Neuronal stem cell (in vitro differentiated cells): ENCODE data around the gene AHDC1.

Source experiments
- DNase-seq: peaks from one replicate; pipeline ENCODE4 v3.0.0-alpha.2; 2013; ENCODE audit warnings: low spot score
- H2AFZ ChIP-seq: one replicate; pipeline ENCODE4 v1.6.1; 2013; ENCODE audit warnings: mild to moderate bottlenecking, low read length, inconsistent platforms
- H2AK5ac ChIP-seq: 2 replicates; pipeline ENCODE4 v1.6.1; 2013; ENCODE audit warnings: low read depth, mild to moderate bottlenecking, inconsistent platforms, low read length, moderate library complexity, mixed read lengths
- H2BK120ac ChIP-seq: 2 replicates; pipeline ENCODE4 v1.6.1; 2013; ENCODE audit warnings: low read depth, mild to moderate bottlenecking, inconsistent platforms, low read length, moderate library complexity, mixed read lengths
- H2BK12ac ChIP-seq: one replicate; pipeline ENCODE4 v1.6.1; 2013; ENCODE audit warnings: low read length, inconsistent platforms
- H2BK15ac ChIP-seq: 2 replicates; pipeline ENCODE4 v1.6.1; 2013; ENCODE audit warnings: mild to moderate bottlenecking, low read length, inconsistent platforms, mixed read lengths
- H2BK5ac ChIP-seq: one replicate; pipeline ENCODE4 v1.6.1; 2013; ENCODE audit warnings: inconsistent platforms, mild to moderate bottlenecking, low read length, moderate library complexity
- H3K14ac ChIP-seq: one replicate; pipeline ENCODE4 v1.6.1; 2013; ENCODE audit warnings: low read length, inconsistent platforms
- H3K18ac ChIP-seq: 2 replicates; pipeline ENCODE4 v1.6.1; 2013; ENCODE audit warnings: low read length, inconsistent platforms
- H3K23ac ChIP-seq: 2 replicates; pipeline ENCODE4 v1.6.1; 2013; ENCODE audit warnings: low read depth, mild to moderate bottlenecking, mixed read lengths, low read length, inconsistent platforms; ENCODE audit not compliant: poor library complexity
- H3K27ac ChIP-seq: replicated peaks from 3 replicates; pipeline ENCODE4 v1.5.1; 2013; ENCODE audit warnings: low read length, inconsistent platforms
- H3K27me3 ChIP-seq, 3 experiments: 2 replicates each; pipeline ENCODE4 v1.6.1; 2013; ENCODE audit warnings: low read length in 3 of 3, mild to moderate bottlenecking in 2 of 3, inconsistent platforms in 1 of 3, low read depth in 1 of 3, mixed read lengths in 1 of 3, moderate library complexity in 1 of 3; ENCODE audit not compliant: control insufficient read depth in 3 of 3, insufficient read depth in 3 of 3
- H3K36me3 ChIP-seq, 2 donors: replicated peaks in 1 of 2; 2 replicates each; pipeline ENCODE4 v1.6.1; 2013; ENCODE audit warnings: low read length in 2 of 2; ENCODE audit not compliant: control insufficient read depth in 2 of 2, insufficient read depth in 2 of 2
- H3K4ac ChIP-seq: 2 replicates; pipeline ENCODE4 v1.6.1; 2013; ENCODE audit warnings: inconsistent platforms, mild to moderate bottlenecking, low read length, moderate library complexity
- H3K4me1 ChIP-seq, 2 donors: 1 replicate in 1 of 2; 2 replicates in 1 of 2; pipeline ENCODE4 v1.6.1; 2013; ENCODE audit warnings: low read length in 2 of 2, low read depth in 1 of 2; ENCODE audit not compliant: control insufficient read depth in 2 of 2, insufficient read depth in 1 of 2
- H3K4me2 ChIP-seq: one replicate; pipeline ENCODE4 v1.6.1; 2013; ENCODE audit warnings: mild to moderate bottlenecking, low read length, inconsistent platforms; ENCODE audit not compliant: insufficient read depth, poor library complexity, severe bottlenecking
- H3K4me3 ChIP-seq, 2 donors: 2 replicates each; pipeline ENCODE4 v1.5.1; 2013; ENCODE audit warnings: low read length in 2 of 2, mild to moderate bottlenecking in 2 of 2, inconsistent platforms in 1 of 2, moderate library complexity in 1 of 2
- H3K79me1 ChIP-seq: one replicate; pipeline ENCODE4 v1.6.1; 2013; ENCODE audit warnings: low read depth, mild to moderate bottlenecking, inconsistent platforms, low read length, moderate library complexity
- H3K9ac ChIP-seq: one replicate; pipeline ENCODE4 v1.6.1; 2013; ENCODE audit warnings: mild to moderate bottlenecking, low read depth, low read length, inconsistent platforms; ENCODE audit not compliant: poor library complexity
- H3K9me3 ChIP-seq, 2 donors: replicated peaks in 1 of 2; 2 replicates each; pipeline versions ENCODE3 to v1.6.1; 2013; ENCODE audit warnings: low read length in 2 of 2, mild to moderate bottlenecking in 2 of 2, inconsistent platforms in 1 of 2, low read depth in 1 of 2, mixed read lengths in 1 of 2, moderate library complexity in 1 of 2; ENCODE audit not compliant: control insufficient read depth in 2 of 2, insufficient read depth in 1 of 2
- H4K8ac ChIP-seq: one replicate; pipeline ENCODE4 v1.6.1; 2013; ENCODE audit warnings: low read depth, mild to moderate bottlenecking, inconsistent platforms, low read length, moderate library complexity
- H4K91ac ChIP-seq: one replicate; pipeline ENCODE4 v1.6.1; 2013; ENCODE audit warnings: low read length, low read depth, mild to moderate bottlenecking, inconsistent platforms; ENCODE audit not compliant: poor library complexity
- WGBS, 2 donors: extraction: QIAGEN DNeasy Blood & Tissue Kit; methylation state at CpG; one replicate each; pipeline ENCODE4 v1.1.7; 2013; ENCODE audit warnings: missing lambda C conversion rate in 2 of 2, mixed read lengths in 1 of 2; ENCODE audit not compliant: insufficient read length in 2 of 2, insufficient replicate concordance in 1 of 2; ENCODE audit errors: extremely low coverage in 2 of 2; 5-methylcytosine and 5-hydroxymethylcytosine counted together

The AHDC1 gene

DNA sequence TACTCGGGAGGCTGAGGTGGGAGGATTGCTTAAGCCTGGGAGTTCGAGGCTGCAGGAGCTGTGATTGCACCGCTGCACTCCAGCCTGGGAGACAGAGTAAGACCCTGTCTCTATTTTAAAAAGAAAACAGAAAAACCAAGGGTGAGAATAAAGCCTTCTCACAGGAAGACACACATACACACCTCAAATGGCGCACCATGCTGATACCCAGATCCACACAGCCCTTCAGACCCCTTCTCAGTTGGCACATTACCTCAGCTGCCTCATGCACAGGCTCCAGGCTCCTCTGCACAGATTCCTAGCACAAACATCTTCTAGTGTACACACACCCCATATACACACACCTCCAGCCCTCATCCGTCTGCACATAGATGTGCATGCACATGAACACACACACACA lies 23.1 kb upstream of the AHDC1 start:
- Histone ChIP-seq H3K4me1 (peaks cover 1 to 38% of the 10 kb centered on the region in 2 donors), H3K4ac (no peak overlapping the region), H2BK15ac (no peak overlapping the region), H2BK5ac (no peak overlapping the region), H3K27me3 (peaks cover 0 to 3% (median 0%) of the 10 kb centered on the region in 3 experiments), H3K18ac (no peak overlapping the region), H3K9me3 (no peaks in the 10 kb centered on the region), H3K79me1 (no peaks in the 10 kb centered on the region), H4K8ac (no peak overlapping the region), H3K27ac (no peak overlapping the region), H3K36me3 (no peaks in the 10 kb centered on the region), H3K14ac (no peak overlapping the region), H3K4me2 (no peak overlapping the region), H2BK120ac (no peak overlapping the region), H2AK5ac (no peak overlapping the region), H4K91ac (no peak overlapping the region), H3K9ac (no peak overlapping the region), H2BK12ac (no peak overlapping the region), H3K4me3 (no peak overlapping the region), H3K23ac (no peak overlapping the region), H2AFZ (no peak overlapping the region)
- no peak for DNase-seq
- WGBS, 2 donors: no CpG with 5 or more reads among the region's 5 CpGs

DNA sequence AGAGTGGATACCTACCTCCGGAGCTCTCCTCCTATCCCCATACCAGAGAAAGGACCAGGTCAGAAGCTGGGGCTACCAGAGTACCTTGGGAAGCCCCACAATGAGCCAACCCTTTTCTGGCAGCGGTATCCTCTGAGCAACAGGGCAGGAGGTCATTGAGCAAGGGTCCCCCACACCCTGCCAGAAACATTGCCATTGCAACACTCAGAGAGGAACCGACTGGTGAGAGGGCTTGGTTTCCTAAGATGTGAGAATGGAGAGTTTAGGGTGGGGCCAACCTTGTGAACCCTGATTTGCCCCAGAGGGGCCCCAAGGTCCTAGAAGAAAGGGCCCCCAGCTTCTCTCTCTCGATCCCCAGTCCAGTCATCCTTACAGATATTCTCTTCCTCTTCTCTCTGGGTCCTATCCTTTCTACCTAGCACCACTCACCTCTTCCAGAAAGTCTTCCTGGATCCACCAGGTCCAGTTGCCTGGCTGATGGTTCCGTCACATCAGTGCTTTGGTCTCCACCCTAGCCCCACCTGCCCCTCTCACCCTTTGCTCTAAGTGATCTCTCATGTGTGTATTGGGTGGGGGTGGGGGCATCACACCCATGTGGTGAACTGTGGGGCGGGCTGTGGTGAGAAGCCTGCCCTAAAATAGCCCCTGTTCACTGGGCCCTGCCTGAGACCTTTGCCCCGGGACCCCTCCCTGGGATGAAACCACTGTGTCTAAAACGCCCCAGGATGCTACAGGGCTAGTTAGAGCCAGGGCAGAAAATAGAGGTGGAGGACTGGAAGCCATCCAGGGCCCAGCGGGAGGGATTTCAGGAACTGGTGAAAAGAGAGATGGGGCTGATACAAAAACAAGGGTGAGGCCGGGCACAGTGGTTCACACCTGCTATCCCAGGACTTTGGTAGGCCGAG lies 22.3 kb upstream of the AHDC1 start:
- no CpG with 5 or more reads among the region's 11 CpGs for WGBS, 2 donors
- no peak overlapping the region for H3K27ac ChIP-seq
- peaks cover 0 to 35% of the 10 kb centered on the region in 2 donors for H3K4me1 ChIP-seq
- no peak for DNase-seq
- H4K8ac ChIP-seq: no peak overlapping the region
- no peak overlapping the region for H2BK5ac ChIP-seq
- no peak overlapping the region for H3K9ac ChIP-seq
- H3K4me3 ChIP-seq: no peak overlapping the region
- H3K14ac ChIP-seq: no peak overlapping the region
- no peak overlapping the region for H2BK15ac ChIP-seq
- no peaks in the 10 kb centered on the region for H3K79me1 ChIP-seq
- no peak overlapping the region for H3K4me2 ChIP-seq
- no peaks in the 10 kb centered on the region for H3K36me3 ChIP-seq
- H3K27me3 ChIP-seq: peaks cover 0 to 2% (median 0%) of the 10 kb centered on the region in 3 experiments
- no peak overlapping the region for H3K18ac ChIP-seq
- no peak overlapping the region for H3K4ac ChIP-seq
- H2BK120ac ChIP-seq: no peak overlapping the region
- no peaks in the 10 kb centered on the region for H3K9me3 ChIP-seq
- H3K23ac ChIP-seq: no peak overlapping the region
- no peak overlapping the region for H2BK12ac ChIP-seq
- H4K91ac ChIP-seq: peak overlapping the region; percentile 41
- H2AFZ ChIP-seq: no peak overlapping the region
- H2AK5ac ChIP-seq: no peak overlapping the region

DNA sequence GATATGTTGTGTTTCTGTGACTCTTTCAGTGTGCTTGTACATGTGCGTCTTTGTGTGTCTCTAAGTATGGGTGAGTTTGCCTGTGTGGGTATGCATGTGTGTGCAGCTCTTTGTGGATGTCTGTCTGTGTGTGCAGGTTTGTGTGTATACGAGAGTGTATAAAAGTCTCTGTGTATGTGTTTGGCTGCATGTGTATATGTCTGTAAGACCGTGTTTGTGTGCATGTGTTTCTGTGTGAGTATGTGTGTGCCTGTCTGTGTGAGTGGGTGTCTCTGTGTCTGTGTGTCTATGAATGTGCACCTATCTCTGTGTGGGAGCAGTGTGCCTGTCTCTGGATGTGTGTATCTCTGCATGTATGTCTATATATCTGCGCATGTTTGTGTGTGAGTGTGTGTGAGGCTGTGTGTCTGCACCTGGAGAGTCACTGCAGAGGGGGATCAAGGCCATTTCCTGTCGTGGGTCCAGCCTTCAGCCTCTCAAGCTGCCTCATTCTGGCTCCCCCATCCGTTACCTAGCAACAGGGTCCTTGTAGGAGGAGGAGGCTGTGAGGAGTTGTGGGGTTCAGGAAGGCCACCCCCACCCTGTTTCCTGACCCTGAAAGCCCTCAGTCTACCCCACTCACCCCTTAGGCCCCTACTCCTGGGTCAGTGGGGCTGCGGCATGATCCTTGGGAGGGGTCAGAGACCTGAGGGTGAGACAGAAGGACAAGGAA lies 20.7 kb upstream of the AHDC1 start:
- Histone ChIP-seq H3K18ac (peak overlapping the region; percentile 57), H3K79me1 (no peaks in the 10 kb centered on the region), H2BK12ac (no peak overlapping the region), H3K4me3 (no peak overlapping the region), H2BK15ac (peak overlapping the region; percentile 17), H4K91ac (no peak overlapping the region), H3K23ac (peak overlapping the region; percentile 10), H3K9ac (peak overlapping the region; percentile 72), H2BK5ac (no peak overlapping the region), H3K4me1 (peaks cover 0 to 24% of the 10 kb centered on the region in 2 donors), H3K4ac (peak overlapping the region; percentile 7), H2BK120ac (no peak overlapping the region), H3K36me3 (no peaks in the 10 kb centered on the region), H3K9me3 (no peaks in the 10 kb centered on the region), H3K27ac (no peak overlapping the region), H2AK5ac (no peak overlapping the region), H3K4me2 (peak overlapping the region; percentile 3), H3K27me3 (no peaks in the 10 kb centered on the region), H3K14ac (no peak overlapping the region), H2AFZ (peak overlapping the region; percentile 46), H4K8ac (no peak overlapping the region)
- WGBS, 2 donors: no CpG with 5 or more reads among the region's 7 CpGs
- DNase-seq: no peak
